PC-3 (cell line): ENCODE data around the gene NOL11. TPM values are rescaled to one million over a fixed set of nuclear protein-coding genes. Genes with fewer than 3 reads are reported as not detected.
"Not testable (repeated sequence)": the region's sequence is repeated elsewhere in the genome, so short reads cannot be mapped to it uniquely, and the experiment has no call there.

ENCODE experiments used
- ATAC-seq: fragments of 200-7000 bp; cut with Tn5 transposase; 2 replicates; pipeline ENCODE4 v1.9.1; 2020; ENCODE audit warnings: mild to moderate bottlenecking, moderate library complexity
- BruUV-seq: library from RNA; stranded (reverse); fragments of 400-500 nt; replicated peaks from 2 replicates; lab custom pipeline; 2021; lab: Mats Ljungman, UMichigan
- CTCF ChIA-PET: fragments of 300-600 bp; sonication (Branson Sonifier 250); formaldehyde crosslinking; loops from one replicate; lab custom pipeline; 2022; ENCODE audit warnings: antibody characterized with exemption; lab: Charles Lee
- POLR2A ChIA-PET: fragments of 300-600 bp; sonication (Branson Sonifier 250); formaldehyde crosslinking; loops from one replicate; lab custom pipeline; 2022; ENCODE audit warnings: antibody characterized with exemption; ENCODE audit not compliant: unreplicated experiment; lab: Charles Lee
- DNase-seq: peaks from one replicate; pipeline ENCODE4 v3.0.0-alpha.2; 2015
- H2AFZ ChIP-seq: fragments of 300-600 bp; sonication (generic); 2 replicates; pipeline ENCODE4 v1.6.0; 2016; ENCODE audit warnings: antibody characterized with exemption, low read length
- H3F3A ChIP-seq: fragments of 300-600 bp; sonication (generic); one replicate; pipeline ENCODE4 v1.6.0; 2017; ENCODE audit warnings: antibody characterized with exemption, low read length, control low read depth, mild to moderate bottlenecking; ENCODE audit not compliant: unreplicated experiment
- H3K27ac ChIP-seq: fragments of 300-600 bp; sonication (generic); 2 replicates; pipeline ENCODE4 v1.5.1; 2016; ENCODE audit warnings: mild to moderate bottlenecking, low read length
- H3K27me3 ChIP-seq: fragments of 300-600 bp; sonication (generic); 2 replicates; pipeline ENCODE4 v1.6.1; 2016; ENCODE audit warnings: low read length, mixed read lengths
- H3K36me3 ChIP-seq: fragments of 300-600 bp; sonication (generic); 2 replicates; pipeline ENCODE4 v1.6.1; 2016; ENCODE audit warnings: low read depth, mixed run types, low read length, mixed read lengths
- H3K4me1 ChIP-seq: fragments of 300-600 bp; sonication (generic); 2 replicates; pipeline ENCODE4 v1.5.1; 2016; ENCODE audit warnings: low read length; ENCODE audit not compliant: insufficient read depth
- H3K4me2 ChIP-seq: fragments of 300-600 bp; sonication (generic); 2 replicates; pipeline ENCODE4 v1.6.0; 2016; ENCODE audit warnings: low read length
- H3K4me3 ChIP-seq: fragments of 300-600 bp; sonication (generic); 2 replicates; pipeline ENCODE4 v1.5.1; 2016; ENCODE audit warnings: mild to moderate bottlenecking, low read length, mixed read lengths
- H3K79me2 ChIP-seq: fragments of 300-600 bp; sonication (generic); 2 replicates; pipeline ENCODE4 v1.6.1; 2017; ENCODE audit warnings: low read length, mixed read lengths
- H3K9ac ChIP-seq: fragments of 300-600 bp; sonication (generic); 2 replicates; pipeline ENCODE4 v1.6.0; 2016; ENCODE audit warnings: mild to moderate bottlenecking, low read length
- H3K9me2 ChIP-seq: fragments of 300-600 bp; sonication (generic); replicated peaks from 2 replicates; pipeline ENCODE4 v1.6.1; 2016; ENCODE audit warnings: mixed run types, low read length, mixed read lengths
- H3K9me3 ChIP-seq: fragments of 300-600 bp; sonication (generic); 2 replicates; pipeline ENCODE4 v1.6.1; 2016; ENCODE audit warnings: low read length, mixed read lengths
- H4K20me1 ChIP-seq: fragments of 300-600 bp; sonication (generic); 2 replicates; pipeline ENCODE4 v1.6.1; 2016; ENCODE audit warnings: low read length, mixed read lengths
- EZH2 ChIP-seq: fragments of 300-600 bp; sonication (generic); IDR thresholded peaks from one replicate; pipeline ENCODE4 v1.6.1; 2017; ENCODE audit warnings: antibody characterized with exemption, mild to moderate bottlenecking, low read length; ENCODE audit not compliant: unreplicated experiment
- EZH2phosphoT487 ChIP-seq: fragments of 300-600 bp; sonication (generic); IDR thresholded peaks from 2 replicates; pipeline ENCODE4 v1.6.1; 2018; ENCODE audit warnings: mild to moderate bottlenecking, antibody characterized with exemption, low read length, borderline replicate concordance
- intact Hi-C: fragments of 100-400 bp; cut with micrococcal nuclease; formaldehyde crosslinking; loops from 2 replicates; pipeline ENCODE4 v1.9.0; 2023
- total RNA-seq: library from RNA; depleted of rRNA; stranded (reverse); fragments of >200 nt; gene quantifications from 2 replicates; pipeline ENCODE4 v1.2.3, GENCODE V29; 2014
- TF ChIP-seq, protein P1 (sequence below): fragments of 300-600 bp; sonication (generic); conservative IDR thresholded peaks from 2 replicates; pipeline ENCODE4 v1.5.1; 2017; ENCODE audit warnings: antibody characterized with exemption, low read depth, mild to moderate bottlenecking, low read length

Gene NOL11
- total RNA-seq, 1 experiment from 2014 or later: 80.5 TPM

DNA sequence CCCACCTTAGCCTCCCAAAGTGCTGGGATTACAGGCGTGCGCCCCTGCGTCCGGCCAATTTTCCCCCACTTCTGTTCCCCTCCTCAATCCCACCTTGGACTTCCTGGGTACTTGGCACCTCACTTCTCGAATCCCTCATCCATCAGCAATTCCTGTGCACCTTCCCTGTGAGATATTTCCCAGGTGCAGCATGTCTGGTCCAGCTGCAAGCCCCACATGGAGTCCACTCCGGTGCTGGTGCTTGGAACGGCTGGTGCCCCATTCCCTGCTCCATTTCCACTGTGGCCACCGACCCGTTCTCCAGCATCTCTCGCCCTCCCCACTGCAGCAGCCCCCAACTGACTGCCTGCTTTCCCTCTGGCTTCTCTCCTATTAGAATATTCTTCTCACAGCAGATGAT is 35.3 kb downstream of the NOL11 start:
- CTCF ChIA-PET: no interaction called here
- Histone ChIP-seq H3K27ac (no peak overlapping the region), H3K4me2 (no peak overlapping the region), H3K27me3 (no peaks in the 10 kb centered on the region), H4K20me1 (no peaks in the 10 kb centered on the region), H3K9ac (no peak overlapping the region), H3K4me1 (no peaks in the 10 kb centered on the region), H3K9me2 (no peaks in the 10 kb centered on the region), H2AFZ (no peak overlapping the region), H3F3A (no peaks in the 10 kb centered on the region), H3K9me3 (no peaks in the 10 kb centered on the region), H3K79me2 (no peaks in the 10 kb centered on the region), H3K4me3 (no peak overlapping the region), H3K36me3 (peaks cover 27% of the 10 kb centered on the region)
- TF ChIP-seq EZH2 (no peak), EZH2phosphoT487 (no peak)
- TF ChIP-seq, protein P1, sequence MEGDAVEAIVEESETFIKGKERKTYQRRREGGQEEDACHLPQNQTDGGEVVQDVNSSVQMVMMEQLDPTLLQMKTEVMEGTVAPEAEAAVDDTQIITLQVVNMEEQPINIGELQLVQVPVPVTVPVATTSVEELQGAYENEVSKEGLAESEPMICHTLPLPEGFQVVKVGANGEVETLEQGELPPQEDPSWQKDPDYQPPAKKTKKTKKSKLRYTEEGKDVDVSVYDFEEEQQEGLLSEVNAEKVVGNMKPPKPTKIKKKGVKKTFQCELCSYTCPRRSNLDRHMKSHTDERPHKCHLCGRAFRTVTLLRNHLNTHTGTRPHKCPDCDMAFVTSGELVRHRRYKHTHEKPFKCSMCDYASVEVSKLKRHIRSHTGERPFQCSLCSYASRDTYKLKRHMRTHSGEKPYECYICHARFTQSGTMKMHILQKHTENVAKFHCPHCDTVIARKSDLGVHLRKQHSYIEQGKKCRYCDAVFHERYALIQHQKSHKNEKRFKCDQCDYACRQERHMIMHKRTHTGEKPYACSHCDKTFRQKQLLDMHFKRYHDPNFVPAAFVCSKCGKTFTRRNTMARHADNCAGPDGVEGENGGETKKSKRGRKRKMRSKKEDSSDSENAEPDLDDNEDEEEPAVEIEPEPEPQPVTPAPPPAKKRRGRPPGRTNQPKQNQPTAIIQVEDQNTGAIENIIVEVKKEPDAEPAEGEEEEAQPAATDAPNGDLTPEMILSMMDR: no peak
- no TSS peak for BruUV-seq
- intact Hi-C loops: no loop called here
- no peak for DNase-seq
- no peak for ATAC-seq
- POLR2A ChIA-PET: no interaction called here

DNA sequence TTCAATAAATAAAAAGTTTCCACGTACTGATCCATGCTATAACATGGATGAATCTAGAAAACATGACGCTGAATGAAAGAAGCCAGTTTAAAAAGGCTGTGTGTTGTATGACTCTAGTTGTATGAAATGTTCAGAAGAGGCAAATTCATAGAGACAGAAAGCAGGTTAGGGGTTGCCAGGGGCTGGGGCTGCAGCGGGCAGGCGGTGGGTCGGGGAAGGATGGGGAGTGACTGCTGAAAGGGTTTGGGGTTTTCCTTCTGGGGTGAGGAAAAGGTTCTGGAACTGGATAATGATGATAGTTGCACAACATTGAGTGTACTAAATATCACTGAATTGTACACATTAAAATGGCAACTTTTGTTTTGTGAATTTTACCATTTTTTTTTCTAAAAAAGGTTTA is 36.3 kb downstream of the NOL11 start:
- no peaks in the 10 kb centered on the region for H3K79me2 ChIP-seq
- no peaks in the 10 kb centered on the region for H4K20me1 ChIP-seq
- intact Hi-C loops: no loop called here
- no peaks in the 10 kb centered on the region for H3K9me2 ChIP-seq
- TF ChIP-seq, protein P1: no peak
- TF ChIP-seq EZH2phosphoT487 (no peak), EZH2 (no peak)
- CTCF ChIA-PET: no interaction called here
- no peak overlapping the region for H3K4me3 ChIP-seq
- H3K4me2 ChIP-seq: no peak overlapping the region
- no peak overlapping the region for H2AFZ ChIP-seq
- no peak for ATAC-seq
- no peak for DNase-seq
- H3K27me3 ChIP-seq: no peaks in the 10 kb centered on the region
- POLR2A ChIA-PET: no interaction called here
- H3K9ac ChIP-seq: no peak overlapping the region
- no peaks in the 10 kb centered on the region for H3K4me1 ChIP-seq
- H3K36me3 ChIP-seq: peaks cover 18% of the 10 kb centered on the region
- no peaks in the 10 kb centered on the region for H3F3A ChIP-seq
- BruUV-seq: no TSS peak
- no peak overlapping the region for H3K27ac ChIP-seq
- no peaks in the 10 kb centered on the region for H3K9me3 ChIP-seq

DNA sequence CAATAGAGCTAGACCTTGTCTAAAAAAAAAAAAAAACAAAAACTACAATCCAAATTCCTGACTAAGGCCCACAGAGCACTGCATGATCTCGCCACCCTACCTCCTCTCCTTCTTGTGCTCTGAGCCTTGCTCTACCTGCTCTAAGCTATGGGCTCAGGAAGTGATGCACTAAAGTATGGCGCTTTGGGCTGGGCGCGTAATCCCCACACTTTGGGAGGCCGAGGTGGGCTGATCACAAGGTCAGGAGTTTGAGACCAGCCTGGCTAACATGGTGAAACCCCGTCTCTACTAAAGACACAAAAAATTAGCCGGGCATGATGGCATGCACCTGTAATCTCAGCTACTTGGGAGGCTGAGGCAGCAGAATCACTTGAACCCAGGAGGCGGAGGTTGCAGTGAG is 37.0 kb downstream of the NOL11 start:
- H4K20me1 ChIP-seq, H3K9ac ChIP-seq, POLR2A ChIA-PET, BruUV-seq, H2AFZ ChIP-seq, H3K27me3 ChIP-seq, DNase-seq, intact Hi-C loops, H3K4me2 ChIP-seq, H3K9me2 ChIP-seq, H3K79me2 ChIP-seq, H3K4me1 ChIP-seq, H3K27ac ChIP-seq, CTCF ChIA-PET, ATAC-seq, H3K4me3 ChIP-seq, H3F3A ChIP-seq, H3K9me3 ChIP-seq: not testable (repeated sequence)
- peaks cover 14% of the 10 kb centered on the region for H3K36me3 ChIP-seq

DNA sequence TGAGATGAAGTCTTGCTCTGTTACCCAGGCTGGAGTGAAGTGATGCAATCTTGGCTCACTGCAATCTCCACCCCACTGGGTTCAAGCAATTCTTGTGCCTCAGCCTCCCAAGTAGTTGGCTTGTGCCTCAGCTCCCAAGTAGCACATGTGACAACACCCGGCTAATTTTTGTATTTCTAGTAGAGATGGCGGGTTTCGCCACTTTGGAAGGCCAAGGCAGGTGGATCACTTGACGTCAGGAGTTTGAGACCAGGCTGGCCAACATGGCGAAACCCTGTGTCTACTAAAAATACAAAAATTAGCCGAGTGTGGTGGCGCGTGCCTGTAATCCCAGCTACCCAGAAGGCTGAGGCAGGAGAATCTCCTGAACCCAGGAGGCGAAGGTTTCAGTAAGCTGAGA is 39.0 kb downstream of the NOL11 start:
- H3K27me3 ChIP-seq, H3K4me2 ChIP-seq, H3K9ac ChIP-seq, H3F3A ChIP-seq, H3K79me2 ChIP-seq, H3K9me2 ChIP-seq, BruUV-seq, DNase-seq, H4K20me1 ChIP-seq, ATAC-seq, H3K9me3 ChIP-seq, H2AFZ ChIP-seq, H3K4me3 ChIP-seq, CTCF ChIA-PET, H3K36me3 ChIP-seq, H3K27ac ChIP-seq, intact Hi-C loops, H3K4me1 ChIP-seq, POLR2A ChIA-PET: not testable (repeated sequence)
